Spleen (tissue), 11 donors: ENCODE measurements around the gene QRSL1. TPM values are rescaled to one million over a fixed set of nuclear protein-coding genes. Genes with fewer than 3 reads are reported as not detected.
"Not testable (repeated sequence)": the region's sequence is repeated elsewhere in the genome, so short reads cannot be mapped to it uniquely, and the experiment has no call there.

Source experiments
- DNase-seq: peaks from one replicate; pipeline ENCODE4 v3.0.0-alpha.2; 2020
- H3K27ac ChIP-seq, 8 donors: fragments of 200-600 bp; sonication (generic) in 7 of 8; 1 replicate in 4 of 8; 2 replicates in 4 of 8; pipeline versions ENCODE4 v1.5.0 to v1.8.0; 2016 to 2021; ENCODE audit warnings: inconsistent platforms in 4 of 8, mild to moderate bottlenecking in 4 of 8, moderate library complexity in 1 of 8
- H3K27me3 ChIP-seq, 7 donors: fragments of 200-600 bp; sonication (generic) in 6 of 7; replicated peaks in 1 of 7; 1 replicate in 4 of 7; 2 replicates in 3 of 7; pipeline versions ENCODE4 v1.5.0 to v1.8.0; 2016 to 2021; ENCODE audit warnings: inconsistent platforms in 3 of 7, mild to moderate bottlenecking in 1 of 7
- H3K36me3 ChIP-seq, 6 donors: fragments of 200-600 bp; sonication (generic) in 5 of 6; 1 replicate in 4 of 6; 2 replicates in 2 of 6; pipeline versions ENCODE4 v1.5.0 to v1.8.0; 2016 to 2021; ENCODE audit warnings: inconsistent platforms in 2 of 6
- H3K4me1 ChIP-seq, 6 donors: fragments of 200-600 bp; sonication (generic) in 5 of 6; 1 replicate in 3 of 6; 2 replicates in 3 of 6; pipeline versions ENCODE4 v1.5.0 to v1.8.0; 2016 to 2021; ENCODE audit warnings: inconsistent platforms in 3 of 6
- H3K4me3 ChIP-seq, 8 donors: fragments of 200-600 bp; sonication (generic) in 7 of 8; 1 replicate in 4 of 8; 2 replicates in 4 of 8; pipeline versions ENCODE4 v1.5.0 to v1.8.0; 2016 to 2021; ENCODE audit warnings: inconsistent platforms in 4 of 8, mild to moderate bottlenecking in 4 of 8, moderate library complexity in 2 of 8
- H3K9me3 ChIP-seq, 8 donors: fragments of 200-600 bp; sonication (generic) in 7 of 8; 1 replicate in 4 of 8; 2 replicates in 4 of 8; pipeline versions ENCODE4 v1.5.0 to v1.8.0; 2016 to 2021; ENCODE audit warnings: inconsistent platforms in 4 of 8
- CTCF ChIP-seq, 11 experiments: fragments of 200-600 bp in 7 of 11; fragments of 450-650 bp in 4 of 11; sonication (generic) in 4 of 11; IDR thresholded peaks in 8 of 11; conservative IDR thresholded peaks in 3 of 11; 1 replicate in 7 of 11; 2 replicates in 4 of 11; pipeline versions ENCODE4 v1.4.0 to v1.8.0; 2016 to 2021; ENCODE audit warnings: antibody characterized with exemption in 11 of 11, inconsistent platforms in 4 of 11, mild to moderate bottlenecking in 1 of 11
- POLR2A ChIP-seq, 3 donors: fragments of 450-650 bp; IDR thresholded peaks; one replicate each; pipeline ENCODE4 v1.5.1; 2017; ENCODE audit warnings: antibody characterized with exemption in 3 of 3, mild to moderate bottlenecking in 1 of 3
- POLR2AphosphoS5 ChIP-seq, 3 donors: sonication (generic); formaldehyde crosslinking; IDR thresholded peaks; one replicate each; pipeline ENCODE4 v1.5.1; 2017; ENCODE audit warnings: antibody characterized with exemption in 3 of 3
- WGBS, 5 donors: extraction: QIAGEN DNeasy Blood & Tissue Kit in 3 of 5; methylation state at CpG; one replicate each; pipeline versions ENCODE4 v1.1.5 to v1.1.7; 2013 to 2018; 5-methylcytosine and 5-hydroxymethylcytosine counted together
- intact Hi-C: fragments of 100-400 bp; cut with DNase I; formaldehyde crosslinking; loops from one replicate; pipeline ENCODE4 v1.15.0; 2023; ENCODE audit warnings: low total_unique reads
- polyA plus RNA-seq, 3 donors: library from polyadenylated mRNA; stranded (reverse); fragments of 200-250 nt; gene quantifications; one replicate each; pipeline ENCODE4 v1.2.1, GENCODE V29; 2013
- total RNA-seq, 7 donors: library from RNA; depleted of rRNA in 3 of 7; stranded (reverse); fragments of >200 nt in 3 of 7; fragmentation: NEBNext Ultra II Directional in 4 of 7; extraction: Animal tissue kit (Norgen Biotek cat#: 25700) in 4 of 7; gene quantifications; one replicate each; pipeline versions ENCODE4 v1.1.0 to v1.2.1, GENCODE V29; 2016 to 2021
- donor health status: healthy with polysubstance abuse.
- donor health status: DM: no; HTN: no; CAD: no; lungs with moderate emphysema.
- donor health status: DM: no; HTN: no; CAD: no.
- donor health status: Bipolar disorder and iron deficiency.
- donor health status: healthy.
- donor health status: DM: no; HTN: no; CAD: no.
- donor health status: DM: yes; HTN: yes; CAD: no.

Gene QRSL1
- total and polyA plus RNA-seq, 10 donors: 16.4 to 27.9 (median 20.7) TPM

- no peaks in the 10 kb centered on the region for H3K9me3 ChIP-seq
- TF ChIP-seq POLR2AphosphoS5 (IDR thresholded peaks at IDR 0.05): no peak
- no peak for TF ChIP-seq POLR2A (IDR thresholded peaks at IDR 0.05)
- TF ChIP-seq CTCF (IDR thresholded peaks at IDR 0.05 in 8 of 11, conservative IDR thresholded peaks at IDR 0.05 in 3 of 11): no peak
- H3K36me3 ChIP-seq: peaks cover 0 to 53% (median 7%) of the 10 kb centered on the region in 6 donors
- no peak for DNase-seq
- H3K4me1 ChIP-seq: peaks cover 0 to 11% (median 1%) of the 10 kb centered on the region in 6 donors
- H3K27me3 ChIP-seq: no peaks in the 10 kb centered on the region
- intact Hi-C loops: no loop called here
- H3K4me3 ChIP-seq: no peak overlapping the region
- WGBS, 5 donors: 83 to 91% (median 89%) methylated on average over 3 of the region's 3 CpGs
- no peak overlapping the region for H3K27ac ChIP-seq
Observed at GRCh38 chr6:106620931-106621672, 8.3 kb upstream of the QRSL1 start.

GRCh38 chr6:106622412-106622811 is 7.0 kb upstream of the QRSL1 start:
- H3K27ac ChIP-seq: no peak overlapping the region
- no peaks in the 10 kb centered on the region for H3K27me3 ChIP-seq
- no peak for DNase-seq
- WGBS, 5 donors: 94 to 96% (median 94%) methylated on average over 8 of the region's 8 CpGs
- peaks cover 0 to 40% (median 7%) of the 10 kb centered on the region in 6 donors for H3K36me3 ChIP-seq
- no peaks in the 10 kb centered on the region for H3K9me3 ChIP-seq
- intact Hi-C loops: no loop called here
- no peak overlapping the region for H3K4me3 ChIP-seq
- H3K4me1 ChIP-seq: peaks cover 0 to 24% (median 11%) of the 10 kb centered on the region in 6 donors
- TF ChIP-seq POLR2AphosphoS5 (IDR thresholded peaks at IDR 0.05): no peak
- TF ChIP-seq CTCF (IDR thresholded peaks at IDR 0.05 in 8 of 11, conservative IDR thresholded peaks at IDR 0.05 in 3 of 11): no peak
- no peak for TF ChIP-seq POLR2A (IDR thresholded peaks at IDR 0.05)

GRCh38 chr6:106623039-106623438 is 6.3 kb upstream of the QRSL1 start:
- peaks cover 0 to 30% (median 16%) of the 10 kb centered on the region in 6 donors for H3K4me1 ChIP-seq
- no peak overlapping the region for H3K4me3 ChIP-seq
- intact Hi-C loops: no loop called here
- H3K36me3 ChIP-seq: peaks cover 0 to 39% (median 7%) of the 10 kb centered on the region in 6 donors
- H3K27ac ChIP-seq: no peak overlapping the region
- DNase-seq: no peak
- H3K27me3 ChIP-seq: no peaks in the 10 kb centered on the region
- 79 to 91% (median 85%) methylated on average over 1 of the region's 1 CpG for WGBS, 5 donors
- TF ChIP-seq POLR2AphosphoS5 (IDR thresholded peaks at IDR 0.05) (no peak), POLR2A (IDR thresholded peaks at IDR 0.05) (no peak), CTCF (IDR thresholded peaks at IDR 0.05 in 8 of 11, conservative IDR thresholded peaks at IDR 0.05 in 3 of 11) (no peak)
- no peaks in the 10 kb centered on the region for H3K9me3 ChIP-seq

GRCh38 chr6:106626485-106626884 is 2.9 kb upstream of the QRSL1 start:
- DNase-seq: no peak
- TF ChIP-seq POLR2A (IDR thresholded peaks at IDR 0.05): no peak
- TF ChIP-seq POLR2AphosphoS5 (IDR thresholded peaks at IDR 0.05): no peak
- TF ChIP-seq CTCF (IDR thresholded peaks at IDR 0.05 in 8 of 11, conservative IDR thresholded peaks at IDR 0.05 in 3 of 11): no peak
- Histone ChIP-seq H3K4me1 (peaks cover 7 to 59% (median 40%) of the 10 kb centered on the region in 6 donors), H3K27ac (peak overlapping the region in 1 of 8 donors; percentile 22), H3K9me3 (no peaks in the 10 kb centered on the region), H3K36me3 (peaks cover 0 to 10% (median 3%) of the 10 kb centered on the region in 6 donors), H3K4me3 (no peak overlapping the region), H3K27me3 (no peaks in the 10 kb centered on the region)
- intact Hi-C loops: no loop called here
- 42 to 55% (median 53%) methylated on average over 2 of the region's 2 CpGs for WGBS, 5 donors

GRCh38 chr6:106627760-106628159 is 1.6 kb upstream of the QRSL1 start:
- intact Hi-C loops, H3K36me3 ChIP-seq, H3K27me3 ChIP-seq, H3K9me3 ChIP-seq, DNase-seq: not testable (repeated sequence)
- H3K4me3 ChIP-seq: peak overlapping the region in 2 of 8 donors; percentile 87 to 99
- H3K4me1 ChIP-seq: peaks cover 7 to 69% (median 46%) of the 10 kb centered on the region in 6 donors
- WGBS, 5 donors: 91 to 95% (median 94%) methylated on average over 16 of the region's 16 CpGs
- peak overlapping the region in 5 of 8 donors; percentile 88 to 92 (median 88) for H3K27ac ChIP-seq
